GM12865 (cell line): Measurements from ENCODE around the gene BANF2.

Experiments used
- DNase-seq: peaks from one replicate; pipeline ENCODE4 v3.0.0; 2010; ENCODE audit warnings: low read depth
- H3K4me3 ChIP-seq: 2 replicates; pipeline ENCODE4 v1.5.1; 2011; ENCODE audit warnings: mild to moderate bottlenecking, low read depth, low read length, control low read depth
- CTCF ChIP-seq: IDR thresholded peaks from 2 replicates; pipeline ENCODE4 v1.5.1; 2011; ENCODE audit warnings: low read length, control low read depth, low read depth, inconsistent platforms; ENCODE audit not compliant: insufficient read depth; ENCODE audit errors: missing control alignments

BANF2 gene

GRCh38 chr20:17671565-17671964 lies 28.2 kb upstream of the BANF2 start:
- DNase-seq: no peak
- TF ChIP-seq CTCF: no peak
- H3K4me3 ChIP-seq: no peak overlapping the region

- no peak for TF ChIP-seq CTCF
- no peak overlapping the region for H3K4me3 ChIP-seq
- DNase-seq: no peak
Measured at GRCh38 chr20:17673084-17673483, 26.7 kb upstream of the BANF2 start.

- TF ChIP-seq CTCF: no peak
- DNase-seq: no peak
- no peak overlapping the region for H3K4me3 ChIP-seq
Measured at GRCh38 chr20:17674722-17675518, 24.8 kb upstream of the BANF2 start.

GRCh38 chr20:17675519-17676377 lies 24.0 kb upstream of the BANF2 start:
- no peak overlapping the region for H3K4me3 ChIP-seq
- no peak for TF ChIP-seq CTCF
- DNase-seq: no peak

GRCh38 chr20:17676378-17676759 lies 23.4 kb upstream of the BANF2 start:
- TF ChIP-seq CTCF: no peak
- H3K4me3 ChIP-seq: no peak overlapping the region
- no peak for DNase-seq

- no peak for DNase-seq
- no peak for TF ChIP-seq CTCF
- H3K4me3 ChIP-seq: no peak overlapping the region
Measured at GRCh38 chr20:17676942-17677341, 22.8 kb upstream of the BANF2 start.

GRCh38 chr20:17678295-17678694 lies 21.5 kb upstream of the BANF2 start:
- no peak for TF ChIP-seq CTCF
- DNase-seq: no peak

More at GRCh38 chr20:17678295-17678694, 21.5 kb upstream of the BANF2 start:
- H3K4me3 ChIP-seq: no peak overlapping the region
